GM23248 (cell line): ENCODE data around the gene RIC3.

Source experiments
- EZH2 ChIP-seq: fragments of 200-600 bp; sonication (generic); IDR thresholded peaks from 2 replicates; pipeline ENCODE4 v1.6.1; 2018; ENCODE audit warnings: antibody characterized with exemption, mild to moderate bottlenecking; ENCODE audit not compliant: insufficient read depth, poor library complexity, severe bottlenecking
- EZH2phosphoT487 ChIP-seq: fragments of 200-600 bp; sonication (generic); IDR thresholded peaks from 2 replicates; pipeline ENCODE4 v1.6.1; 2018; ENCODE audit warnings: antibody characterized with exemption, moderate library complexity, mild to moderate bottlenecking, low read depth; ENCODE audit not compliant: insufficient read depth

GRCh38 chr11:8094656-8095055 lies 74.2 kb downstream of the RIC3 start:
- TF ChIP-seq EZH2 (no peak), EZH2phosphoT487 (no peak)
